ENCODE measurements around the gene MICAL2.
"Not testable (repeated sequence)": the region's sequence is repeated elsewhere in the genome, so short reads cannot be mapped to it uniquely, and the experiment has no call there.

The MICAL2 gene

GRCh38 chr11:12131943-12132789, 21.8 kb downstream of the MICAL2 start:
- FAIRE-seq = no peak

GRCh38 chr11:12132790-12133145, 22.4 kb downstream of the MICAL2 start:
- DNase-seq (ENCODE audit: low spot score) (no peak), FAIRE-seq (no peak)

More at GRCh38 chr11:12131943-12132789, 21.8 kb downstream of the MICAL2 start:
- no peak for DNase-seq (ENCODE audit: low spot score)

GRCh38 chr11:12133547-12134235, 23.3 kb downstream of the MICAL2 start:
- FAIRE-seq = no peak
- no peak for DNase-seq (ENCODE audit: low spot score)

GRCh38 chr11:12134236-12134585, 23.8 kb downstream of the MICAL2 start:
- DNase-seq (ENCODE audit: low spot score) (no peak), FAIRE-seq (no peak)

- FAIRE-seq (no peak), DNase-seq (ENCODE audit: low spot score) (no peak)
These were observed 24.8 kb downstream of the MICAL2 start for GRCh38 chr11:12135185-12135584.

- FAIRE-seq (no peak), DNase-seq (ENCODE audit: low spot score) (no peak)
These were observed 26.8 kb downstream of the MICAL2 start for GRCh38 chr11:12137005-12137690.

DNA sequence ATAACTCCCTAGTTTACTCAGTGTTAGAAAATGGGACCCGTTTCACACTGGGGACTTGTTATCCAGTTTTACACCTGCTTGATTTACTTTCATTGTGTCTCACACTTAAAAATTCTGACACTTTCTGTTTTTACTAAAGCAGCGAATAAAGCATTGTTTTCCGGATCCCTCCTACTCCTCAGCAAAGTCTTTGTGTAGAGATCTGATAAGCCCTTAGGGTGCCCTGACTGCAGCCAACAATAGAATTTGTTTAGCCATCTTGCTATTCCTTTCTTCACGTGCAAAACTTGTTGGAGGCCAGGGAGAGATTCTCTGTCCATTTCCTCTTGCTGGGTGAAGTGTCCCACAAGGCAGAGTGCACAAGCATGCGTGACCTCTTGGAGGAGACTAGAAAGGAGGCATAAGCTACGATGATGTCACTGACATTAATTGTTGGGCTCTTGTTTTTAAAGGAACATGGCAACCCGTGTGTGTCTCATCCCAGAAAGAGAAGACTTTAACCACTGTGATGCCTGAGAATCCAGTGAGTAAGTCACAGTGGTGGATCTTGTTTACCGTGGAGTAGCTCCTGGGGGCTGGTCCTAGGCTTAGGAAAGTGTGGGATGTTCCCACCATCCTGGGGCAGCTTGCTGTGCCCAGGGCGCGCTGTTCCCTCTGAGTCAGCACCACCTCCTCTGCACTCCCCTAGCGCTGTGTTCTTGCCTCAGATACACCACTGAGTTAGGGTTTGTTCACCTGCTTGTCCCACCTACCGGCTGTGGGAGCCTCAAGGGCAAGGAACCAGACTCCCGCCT, 27.7 kb downstream of the MICAL2 start:
- FAIRE-seq = peak; percentile 93

GRCh38 chr11:12139144-12139881, 28.9 kb downstream of the MICAL2 start:
- peak; percentile 74 for DNase-seq (ENCODE audit: low spot score)
- FAIRE-seq = no peak

More for the DNA sequence above, 27.7 kb downstream of the MICAL2 start:
- peak; percentile 99 for DNase-seq (ENCODE audit: low spot score)

DNA sequence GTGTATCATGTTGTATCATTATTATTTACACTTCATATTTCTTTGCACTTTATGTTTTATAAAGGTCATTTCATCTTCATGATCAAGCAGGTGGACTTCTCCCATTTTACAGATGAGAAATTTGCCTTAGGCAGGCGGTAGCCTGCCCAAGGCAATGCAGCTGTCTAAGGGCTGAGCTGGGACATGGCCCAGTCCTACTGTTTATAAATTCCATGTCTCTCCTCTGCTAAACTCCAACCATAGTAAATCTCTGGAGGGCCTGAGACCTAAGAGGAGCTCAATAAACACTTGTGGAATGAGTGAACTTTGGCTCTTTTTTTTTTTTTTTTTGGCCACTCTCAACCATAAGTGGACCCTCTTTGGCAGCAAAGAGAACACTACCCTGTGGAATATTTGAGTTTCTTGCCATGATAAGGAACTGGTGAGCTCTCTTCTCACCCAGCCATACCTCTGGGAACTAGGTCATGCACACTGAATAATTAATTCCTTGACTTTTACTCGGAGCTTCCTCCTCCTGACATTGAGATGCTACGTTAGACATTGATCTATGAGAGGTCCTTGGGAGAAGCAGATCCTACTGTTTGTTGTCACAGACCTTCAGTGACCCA, 29.9 kb downstream of the MICAL2 start:
- FAIRE-seq (no peak), DNase-seq (ENCODE audit: low spot score) (no peak)

DNA sequence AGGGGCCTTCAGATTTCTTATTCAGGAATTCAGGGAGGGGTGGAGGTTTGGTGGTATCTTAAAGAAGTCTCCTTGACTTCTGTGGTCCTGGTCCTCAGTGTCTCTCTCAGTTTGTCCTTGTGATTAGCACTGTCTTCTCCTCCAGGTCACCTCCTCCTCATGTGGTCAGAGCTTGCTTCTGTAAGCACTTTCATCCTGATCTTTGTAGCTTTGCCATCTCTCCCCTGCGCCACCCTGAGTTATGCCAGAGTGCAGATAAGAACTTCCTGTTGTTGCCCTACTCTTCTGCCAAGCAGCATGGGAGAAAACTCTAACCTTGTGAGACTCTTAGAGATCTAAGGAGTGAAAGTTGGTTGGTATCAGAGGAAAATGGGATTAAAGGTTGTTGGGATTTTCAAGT, 30.9 kb downstream of the MICAL2 start:
- FAIRE-seq (no peak), DNase-seq (ENCODE audit: low spot score) (no peak)

GRCh38 chr11:12142176-12142575, 31.8 kb downstream of the MICAL2 start:
- no peak for FAIRE-seq

DNA sequence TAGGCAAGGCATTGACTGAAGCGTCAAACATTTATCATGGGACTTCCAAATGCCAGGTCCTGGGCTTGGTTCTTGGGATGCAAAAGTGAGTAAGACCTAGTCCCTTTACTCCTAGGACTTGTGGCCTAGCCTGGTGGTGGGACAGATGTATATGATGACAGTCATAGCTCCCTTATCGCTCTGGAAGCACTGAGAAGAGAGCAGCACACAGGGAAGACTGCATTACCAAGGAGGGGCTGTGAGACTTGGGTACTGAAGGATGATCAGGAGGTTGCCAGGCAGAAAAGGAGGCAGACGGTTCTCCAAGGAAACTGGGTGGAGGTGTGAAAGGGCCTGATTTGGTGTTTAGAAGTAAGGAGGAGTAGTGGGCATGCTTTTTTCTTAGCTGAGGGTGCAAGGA, 32.5 kb downstream of the MICAL2 start:
- DNase-seq (ENCODE audit: low spot score) (no peak), FAIRE-seq (no peak)

More at GRCh38 chr11:12142176-12142575, 31.8 kb downstream of the MICAL2 start:
- DNase-seq (ENCODE audit: low spot score) = no peak

DNA sequence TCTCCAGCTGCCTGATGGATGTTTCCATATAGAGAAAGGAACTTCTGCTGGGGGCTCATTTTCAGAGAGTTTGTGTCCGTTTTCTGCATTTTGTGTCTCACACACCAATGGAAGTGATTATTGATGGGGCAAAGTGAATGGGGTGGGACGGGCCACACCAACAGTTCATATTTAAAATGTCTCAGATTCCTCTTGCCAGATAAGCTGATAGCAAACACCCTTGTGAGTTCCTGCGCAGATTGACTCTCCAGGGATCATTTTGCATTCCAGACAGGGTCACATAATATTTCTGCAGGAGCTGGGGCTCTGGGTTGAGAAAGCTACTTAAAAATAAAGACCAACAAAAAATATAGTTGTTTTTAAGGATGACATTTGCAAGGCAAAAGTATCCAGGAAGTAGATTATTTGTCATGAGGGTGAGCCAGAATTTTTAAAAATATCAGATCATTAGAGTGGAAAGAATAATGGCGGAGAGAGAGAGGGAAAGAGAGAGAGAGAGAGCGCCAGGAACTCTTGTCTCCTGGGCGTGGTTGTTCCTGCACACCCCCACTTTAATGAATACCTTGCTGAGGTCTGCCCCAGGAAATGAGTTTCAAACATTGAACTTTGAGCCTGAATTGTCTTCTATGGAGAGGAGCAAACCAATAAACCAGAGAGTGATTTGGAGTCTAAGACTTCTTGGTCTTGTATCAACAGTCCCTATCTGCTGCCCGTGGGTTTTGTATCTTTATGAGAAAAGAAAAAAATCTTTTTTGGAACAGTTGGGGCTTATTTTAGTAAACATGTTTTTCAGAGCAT, 33.3 kb downstream of the MICAL2 start:
- DNase-seq (ENCODE audit: low spot score) = no peak
- FAIRE-seq = no peak

DNA sequence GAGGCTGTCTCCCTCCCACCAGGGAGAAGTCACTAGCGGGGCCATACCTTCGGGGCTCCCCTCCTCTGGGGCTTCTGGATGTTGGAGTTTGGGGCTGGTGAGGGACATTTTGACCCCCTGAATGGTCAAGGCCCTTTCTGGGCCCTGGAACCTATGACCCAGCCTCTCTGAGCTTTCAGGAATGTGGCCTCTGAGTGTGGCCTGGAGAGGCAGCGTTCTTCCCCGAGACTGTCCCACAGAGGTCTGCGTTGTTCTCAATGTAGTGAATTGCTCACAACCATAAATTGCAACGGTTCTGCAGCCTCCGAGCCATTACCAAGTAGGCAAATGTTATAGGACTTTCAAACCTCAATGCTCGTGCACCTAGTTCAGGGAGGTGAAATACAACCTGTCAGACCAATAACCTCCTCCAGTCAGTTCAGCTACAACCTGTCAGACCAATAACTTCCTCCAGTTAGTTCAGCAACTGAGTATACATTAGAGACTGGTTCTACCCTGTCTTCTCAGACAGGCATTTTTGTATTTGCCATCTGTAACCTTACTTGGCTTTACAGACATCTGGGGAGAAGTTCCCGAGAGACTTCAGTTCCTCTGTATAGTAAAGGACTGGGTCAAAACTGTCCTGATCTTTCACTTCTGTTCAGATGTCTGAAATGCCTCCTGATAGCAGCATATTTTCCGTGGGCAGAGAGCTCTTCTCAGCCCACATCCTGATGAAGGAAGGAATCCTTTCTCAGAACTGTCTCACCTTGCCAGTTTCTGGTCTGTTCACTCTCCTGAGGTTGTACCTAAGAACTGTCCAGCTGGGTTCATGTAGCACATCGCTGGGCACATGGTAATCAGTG, 34.2 kb downstream of the MICAL2 start:
- FAIRE-seq (no peak), DNase-seq (ENCODE audit: low spot score) (no peak)

DNA sequence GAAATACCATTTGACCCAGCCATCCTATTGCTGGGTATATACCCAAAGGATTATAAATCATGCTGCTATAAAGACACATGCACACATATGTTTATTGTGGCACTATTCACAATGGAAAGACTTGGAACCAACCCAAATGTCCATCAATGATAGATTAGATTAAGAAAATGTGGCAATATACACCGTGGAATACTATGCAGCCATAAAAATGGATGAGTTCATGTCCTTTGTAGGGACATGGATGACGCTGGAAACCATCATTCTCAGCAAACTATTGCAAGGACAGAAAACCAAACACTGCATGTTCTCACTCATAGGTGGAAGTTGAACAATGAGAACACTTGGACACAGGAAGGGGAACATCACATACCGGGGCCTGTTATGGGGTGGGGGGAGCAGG, 36.3 kb downstream of the MICAL2 start:
- not testable (repeated sequence) for DNase-seq (ENCODE audit: low spot score); FAIRE-seq

DNA sequence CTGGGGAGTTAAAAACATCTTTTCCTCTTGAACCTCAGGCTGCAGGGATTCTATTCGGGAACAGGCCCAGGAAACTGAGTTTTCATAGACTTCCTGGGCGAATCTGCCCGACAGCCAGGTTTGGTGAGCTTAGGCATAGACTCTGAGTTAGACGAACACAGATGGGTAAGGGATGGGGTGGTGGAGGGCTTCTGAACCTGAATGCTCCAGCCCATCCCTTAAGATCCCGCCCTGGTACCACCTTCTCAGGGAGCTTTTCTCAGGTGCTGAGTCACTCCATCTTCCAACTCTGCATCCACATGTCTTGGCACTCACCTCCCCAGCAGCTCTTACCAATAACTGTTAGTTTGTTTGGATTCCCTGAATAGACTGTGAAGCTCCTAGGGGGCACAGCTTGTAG, 37.4 kb downstream of the MICAL2 start:
- FAIRE-seq = no peak
- DNase-seq (ENCODE audit: low spot score) = no peak

GRCh38 chr11:12148466-12148865, 38.1 kb downstream of the MICAL2 start:
- no peak for FAIRE-seq
- no peak for DNase-seq (ENCODE audit: low spot score)

DNA sequence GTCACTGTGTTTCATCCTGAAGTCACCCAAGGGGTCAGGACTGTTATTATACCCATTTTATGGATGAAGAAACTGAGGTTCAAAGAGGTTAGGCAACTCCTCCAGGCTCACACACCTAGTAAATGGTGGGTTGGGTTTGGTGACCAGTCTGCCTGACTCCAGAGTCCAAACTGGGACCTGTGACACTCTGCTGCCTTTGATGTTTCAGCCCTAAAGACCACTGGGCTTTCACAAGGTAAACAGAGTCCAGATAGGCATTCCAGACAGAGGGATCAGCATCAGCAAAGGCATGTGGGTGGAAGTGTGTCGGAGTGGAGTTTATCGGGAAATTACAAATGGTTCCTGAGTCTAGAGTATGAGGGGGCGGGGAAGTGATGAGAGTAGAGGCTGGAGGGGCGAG, 38.5 kb downstream of the MICAL2 start:
- no peak for DNase-seq (ENCODE audit: low spot score)
- no peak for FAIRE-seq

Data from RCC 7860 (cell line).